IPS-15b (cell line): ENCODE results near the gene HLA-DRA.
"Not testable (repeated sequence)": the region's sequence is repeated elsewhere in the genome, so short reads cannot be mapped to it uniquely, and the experiment has no call there.

Experiments
- H3K27me3 ChIP-seq: one replicate; pipeline ENCODE4 v1.6.1; 2013; ENCODE audit warnings: low read length; ENCODE audit not compliant: control insufficient read depth, insufficient read depth
- H3K36me3 ChIP-seq: one replicate; pipeline ENCODE4 v1.6.1; 2013; ENCODE audit warnings: low read length; ENCODE audit not compliant: control insufficient read depth, insufficient read depth
- H3K4me1 ChIP-seq: one replicate; pipeline ENCODE4 v1.6.1; 2013; ENCODE audit warnings: mild to moderate bottlenecking, low read length; ENCODE audit not compliant: control insufficient read depth, insufficient read depth
- H3K4me3 ChIP-seq: one replicate; pipeline ENCODE4 v1.5.1; 2013; ENCODE audit warnings: low read depth, low read length
- H3K9ac ChIP-seq: one replicate; pipeline ENCODE4 v1.6.1; 2013; ENCODE audit warnings: low read depth, mild to moderate bottlenecking, low read length
- H3K9me3 ChIP-seq: one replicate; pipeline ENCODE4 v1.6.1; 2013; ENCODE audit warnings: mild to moderate bottlenecking, low read length; ENCODE audit not compliant: control insufficient read depth, insufficient read depth

Gene HLA-DRA

GRCh38 chr6:32459781-32460424 lies 20.2 kb downstream of the HLA-DRA start:
- no peak overlapping the region for H3K4me3 ChIP-seq
- no peaks in the 10 kb centered on the region for H3K27me3 ChIP-seq
- no peaks in the 10 kb centered on the region for H3K4me1 ChIP-seq
- no peak overlapping the region for H3K9ac ChIP-seq
- H3K9me3 ChIP-seq: no peaks in the 10 kb centered on the region
- no peaks in the 10 kb centered on the region for H3K36me3 ChIP-seq

GRCh38 chr6:32460528-32460927 lies 20.8 kb downstream of the HLA-DRA start:
- no peak overlapping the region for H3K9ac ChIP-seq
- no peak overlapping the region for H3K4me3 ChIP-seq
- no peaks in the 10 kb centered on the region for H3K27me3 ChIP-seq
- no peaks in the 10 kb centered on the region for H3K9me3 ChIP-seq
- H3K4me1 ChIP-seq: no peaks in the 10 kb centered on the region
- no peaks in the 10 kb centered on the region for H3K36me3 ChIP-seq

- no peak overlapping the region for H3K9ac ChIP-seq
- no peaks in the 10 kb centered on the region for H3K36me3 ChIP-seq
- H3K27me3 ChIP-seq: no peaks in the 10 kb centered on the region
- H3K4me1 ChIP-seq: no peaks in the 10 kb centered on the region
- H3K9me3 ChIP-seq: no peaks in the 10 kb centered on the region
- H3K4me3 ChIP-seq: no peak overlapping the region
Observed at GRCh38 chr6:32461493-32461892, 21.8 kb downstream of the HLA-DRA start.

- Histone ChIP-seq H3K27me3 (no peaks in the 10 kb centered on the region), H3K9ac (no peak overlapping the region), H3K36me3 (no peaks in the 10 kb centered on the region), H3K4me1 (no peaks in the 10 kb centered on the region), H3K9me3 (no peaks in the 10 kb centered on the region), H3K4me3 (no peak overlapping the region)
Observed at GRCh38 chr6:32462609-32463008, 22.9 kb downstream of the HLA-DRA start.

- H3K27me3 ChIP-seq, H3K4me1 ChIP-seq, H3K9ac ChIP-seq, H3K36me3 ChIP-seq, H3K4me3 ChIP-seq, H3K9me3 ChIP-seq: not testable (repeated sequence)
Observed at GRCh38 chr6:32467743-32468503, 28.2 kb downstream of the HLA-DRA start.

- Histone ChIP-seq H3K27me3 (no peaks in the 10 kb centered on the region), H3K4me3 (no peak overlapping the region), H3K36me3 (no peaks in the 10 kb centered on the region), H3K9me3 (no peaks in the 10 kb centered on the region), H3K9ac (no peak overlapping the region), H3K4me1 (no peaks in the 10 kb centered on the region)
Observed at GRCh38 chr6:32472781-32473375, 33.2 kb downstream of the HLA-DRA start.

GRCh38 chr6:32473376-32474348 lies 34.0 kb downstream of the HLA-DRA start:
- not testable (repeated sequence) for H3K27me3 ChIP-seq, H3K9me3 ChIP-seq, H3K36me3 ChIP-seq, H3K9ac ChIP-seq, H3K4me3 ChIP-seq, H3K4me1 ChIP-seq

GRCh38 chr6:32475392-32476206 lies 35.9 kb downstream of the HLA-DRA start:
- Histone ChIP-seq H3K27me3 (no peaks in the 10 kb centered on the region), H3K9ac (no peak overlapping the region), H3K9me3 (no peaks in the 10 kb centered on the region), H3K36me3 (no peaks in the 10 kb centered on the region), H3K4me1 (no peaks in the 10 kb centered on the region), H3K4me3 (no peak overlapping the region)

GRCh38 chr6:32483968-32484613 lies 44.4 kb downstream of the HLA-DRA start:
- no peaks in the 10 kb centered on the region for H3K27me3 ChIP-seq
- no peaks in the 10 kb centered on the region for H3K4me1 ChIP-seq
- no peaks in the 10 kb centered on the region for H3K9me3 ChIP-seq
- H3K36me3 ChIP-seq: no peaks in the 10 kb centered on the region
- no peak overlapping the region for H3K9ac ChIP-seq
- no peak overlapping the region for H3K4me3 ChIP-seq

- no peaks in the 10 kb centered on the region for H3K36me3 ChIP-seq
- H3K9ac ChIP-seq: no peak overlapping the region
- H3K9me3 ChIP-seq: no peaks in the 10 kb centered on the region
- H3K4me1 ChIP-seq: no peaks in the 10 kb centered on the region
- no peak overlapping the region for H3K4me3 ChIP-seq
- H3K27me3 ChIP-seq: no peaks in the 10 kb centered on the region
Observed at GRCh38 chr6:32484614-32484998, 44.9 kb downstream of the HLA-DRA start.
